Liver (tissue), 9 donors: Measurements from ENCODE around the gene WSCD2. TPM values are rescaled to one million over a fixed set of nuclear protein-coding genes. Genes with fewer than 3 reads are reported as not detected.

ENCODE experiments used
- DNase-seq: peaks from one replicate; pipeline ENCODE4 v3.0.0-alpha.2; 2017; ENCODE audit warnings: low spot score
- H3K27ac ChIP-seq, 2 donors: one replicate each; pipeline ENCODE4 v1.7.0; 2013; ENCODE audit warnings: inconsistent platforms in 2 of 2, low read length in 2 of 2, control low read depth in 1 of 2, low read depth in 1 of 2, mild to moderate bottlenecking in 1 of 2
- H3K27me3 ChIP-seq, 4 donors: one replicate each; pipeline versions ENCODE4 v1.6.1 to v1.7.0; 2013; ENCODE audit warnings: low read length in 3 of 4, inconsistent platforms in 1 of 4, mild to moderate bottlenecking in 1 of 4, moderate library complexity in 1 of 4; ENCODE audit not compliant: control insufficient read depth in 4 of 4, insufficient read depth in 4 of 4
- H3K36me3 ChIP-seq, 4 donors: one replicate each; pipeline versions ENCODE4 v1.6.1 to v1.7.0; 2013; ENCODE audit warnings: low read length in 3 of 4, mild to moderate bottlenecking in 3 of 4, low read depth in 1 of 4, moderate library complexity in 1 of 4; ENCODE audit not compliant: control insufficient read depth in 4 of 4, insufficient read depth in 3 of 4
- H3K4me1 ChIP-seq, 4 donors: one replicate each; pipeline versions ENCODE4 v1.6.1 to v1.7.0; 2013; ENCODE audit warnings: low read length in 3 of 4, mild to moderate bottlenecking in 3 of 4, moderate library complexity in 1 of 4; ENCODE audit not compliant: control insufficient read depth in 4 of 4, insufficient read depth in 4 of 4
- H3K4me3 ChIP-seq, 3 donors: one replicate each; pipeline versions ENCODE4 v1.6.1 to v1.7.0; 2013; ENCODE audit warnings: low read length in 3 of 3, control low read depth in 1 of 3, low read depth in 1 of 3, mild to moderate bottlenecking in 1 of 3
- H3K9ac ChIP-seq, 2 donors: one replicate each; pipeline ENCODE4 v1.7.0; 2013; ENCODE audit warnings: low read length in 2 of 2, mild to moderate bottlenecking in 2 of 2, moderate library complexity in 2 of 2, control low read depth in 1 of 2, low read depth in 1 of 2
- H3K9me3 ChIP-seq, 4 donors: one replicate each; pipeline versions ENCODE4 v1.6.1 to v1.7.0; 2013; ENCODE audit warnings: low read length in 3 of 4; ENCODE audit not compliant: control insufficient read depth in 4 of 4
- GABPA ChIP-seq, 2 donors: IDR thresholded peaks in 1 of 2; conservative IDR thresholded peaks in 1 of 2; 2 replicates each; pipeline ENCODE4 v1.6.1; 2016; ENCODE audit warnings: antibody characterized with exemption in 2 of 2, mild to moderate bottlenecking in 1 of 2, moderate library complexity in 1 of 2
- NR2F2 ChIP-seq: IDR thresholded peaks from 2 replicates; pipeline ENCODE4 v1.6.1; 2016; ENCODE audit warnings: antibody characterized with exemption
- RAD21 ChIP-seq, 2 donors: IDR thresholded peaks; 2 replicates each; pipeline ENCODE4 v1.6.1; 2016; ENCODE audit warnings: antibody characterized with exemption in 2 of 2, mild to moderate bottlenecking in 2 of 2
- RXRA ChIP-seq, 2 donors: IDR thresholded peaks; 2 replicates each; pipeline ENCODE4 v1.6.1; 2017 to 2018; ENCODE audit warnings: antibody characterized with exemption in 2 of 2, mild to moderate bottlenecking in 1 of 2
- SP1 ChIP-seq: IDR thresholded peaks from 2 replicates; pipeline ENCODE4 v1.6.1; 2018; ENCODE audit warnings: antibody characterized with exemption, mild to moderate bottlenecking
- YY1 ChIP-seq: IDR thresholded peaks from 2 replicates; pipeline ENCODE4 v1.6.1; 2016; ENCODE audit warnings: antibody characterized with exemption, mild to moderate bottlenecking
- WGBS: extraction: QIAGEN DNeasy Blood & Tissue Kit; methylation state at CpG from one replicate; pipeline ENCODE4 v1.1.7; 2013; 5-methylcytosine and 5-hydroxymethylcytosine counted together
- polyA plus RNA-seq, 2 donors: library from polyadenylated mRNA; stranded (reverse) in 1 of 2; unstranded in 1 of 2; fragments of 200-250 nt in 1 of 2; fragments of >200 nt in 1 of 2; fragmentation: Nextera tagmentation in 1 of 2; extraction: Ambion mirVana in 1 of 2; gene quantifications; one replicate each; pipeline versions ENCODE4 v1.2.1 to v1.2.3, GENCODE V29; 2013 to 2015
- total RNA-seq, 2 donors: library from RNA; depleted of rRNA; stranded (reverse); fragments of >200 nt; gene quantifications; one replicate each; pipeline ENCODE4 v1.2.3, GENCODE V29; 2014
- TF ChIP-seq, protein P1 (sequence below): IDR thresholded peaks from 2 replicates; pipeline ENCODE4 v1.6.1; 2016; ENCODE audit warnings: antibody characterized with exemption
- TF ChIP-seq, protein P2 (sequence below): IDR thresholded peaks from 2 replicates; pipeline ENCODE4 v1.6.1; 2016; ENCODE audit warnings: antibody characterized with exemption
- TF ChIP-seq, protein P3 (sequence below): fragments of 150-350 bp; IDR thresholded peaks from 2 replicates; pipeline ENCODE4 v1.5.1; 2017; ENCODE audit warnings: improper control_type of control experiment, low read depth, low read length; ENCODE audit not compliant: missing input control
- donor health status: healthy.
- donor health status: healthy.
- donor health status: healthy.
- donor health status: healthy.
- donor health status: healthy.

WSCD2 gene
- total and polyA plus RNA-seq, 4 donors = under 0.01 to 0.09 (median 0.05) TPM; not detected in 1

DNA sequence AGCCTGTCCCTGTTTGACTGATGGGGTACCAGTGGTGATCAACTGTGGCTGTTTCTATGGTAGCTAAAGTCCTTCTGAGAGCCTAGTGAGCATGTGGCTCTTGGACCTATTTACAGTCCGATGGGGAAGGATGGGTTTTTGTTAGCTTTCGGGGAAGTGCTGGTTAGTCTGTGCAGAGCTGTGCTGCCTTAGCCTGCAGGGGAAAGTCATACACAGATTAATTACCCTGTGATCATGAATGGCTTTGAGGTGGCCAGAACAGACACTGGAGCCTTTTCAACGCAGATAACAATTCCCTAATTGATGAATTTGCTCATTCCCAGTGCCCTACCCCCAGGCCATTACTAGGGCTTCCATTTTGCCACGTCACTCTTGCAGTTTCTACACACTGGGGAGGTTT, 99.7 kb downstream of the WSCD2 start:
- H3K9me3 ChIP-seq = no peaks in the 10 kb centered on the region
- H3K4me3 ChIP-seq = no peak overlapping the region
- H3K27ac ChIP-seq = no peak overlapping the region
- 60% methylated on average over 4 of the region's 4 CpGs for WGBS
- H3K9ac ChIP-seq = no peak overlapping the region
- no peaks in the 10 kb centered on the region for H3K4me1 ChIP-seq
- TF ChIP-seq, protein P1, sequence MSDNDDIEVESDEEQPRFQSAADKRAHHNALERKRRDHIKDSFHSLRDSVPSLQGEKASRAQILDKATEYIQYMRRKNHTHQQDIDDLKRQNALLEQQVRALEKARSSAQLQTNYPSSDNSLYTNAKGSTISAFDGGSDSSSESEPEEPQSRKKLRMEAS = no peak
- no peak for TF ChIP-seq RAD21 (IDR thresholded peaks at IDR 0.05)
- TF ChIP-seq, protein P2, sequence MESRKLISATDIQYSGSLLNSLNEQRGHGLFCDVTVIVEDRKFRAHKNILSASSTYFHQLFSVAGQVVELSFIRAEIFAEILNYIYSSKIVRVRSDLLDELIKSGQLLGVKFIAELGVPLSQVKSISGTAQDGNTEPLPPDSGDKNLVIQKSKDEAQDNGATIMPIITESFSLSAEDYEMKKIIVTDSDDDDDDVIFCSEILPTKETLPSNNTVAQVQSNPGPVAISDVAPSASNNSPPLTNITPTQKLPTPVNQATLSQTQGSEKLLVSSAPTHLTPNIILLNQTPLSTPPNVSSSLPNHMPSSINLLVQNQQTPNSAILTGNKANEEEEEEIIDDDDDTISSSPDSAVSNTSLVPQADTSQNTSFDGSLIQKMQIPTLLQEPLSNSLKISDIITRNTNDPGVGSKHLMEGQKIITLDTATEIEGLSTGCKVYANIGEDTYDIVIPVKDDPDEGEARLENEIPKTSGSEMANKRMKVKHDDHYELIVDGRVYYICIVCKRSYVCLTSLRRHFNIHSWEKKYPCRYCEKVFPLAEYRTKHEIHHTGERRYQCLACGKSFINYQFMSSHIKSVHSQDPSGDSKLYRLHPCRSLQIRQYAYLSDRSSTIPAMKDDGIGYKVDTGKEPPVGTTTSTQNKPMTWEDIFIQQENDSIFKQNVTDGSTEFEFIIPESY = no peak
- TF ChIP-seq NR2F2 = no peak
- TF ChIP-seq GABPA (IDR thresholded peaks at IDR 0.05 in 1 of 2, conservative IDR thresholded peaks at IDR 0.05 in 1 of 2) = no peak
- peaks cover 0 to 4% (median 1%) of the 10 kb centered on the region in 4 donors for H3K27me3 ChIP-seq
- H3K36me3 ChIP-seq = no peaks in the 10 kb centered on the region
- DNase-seq = no peak

DNA sequence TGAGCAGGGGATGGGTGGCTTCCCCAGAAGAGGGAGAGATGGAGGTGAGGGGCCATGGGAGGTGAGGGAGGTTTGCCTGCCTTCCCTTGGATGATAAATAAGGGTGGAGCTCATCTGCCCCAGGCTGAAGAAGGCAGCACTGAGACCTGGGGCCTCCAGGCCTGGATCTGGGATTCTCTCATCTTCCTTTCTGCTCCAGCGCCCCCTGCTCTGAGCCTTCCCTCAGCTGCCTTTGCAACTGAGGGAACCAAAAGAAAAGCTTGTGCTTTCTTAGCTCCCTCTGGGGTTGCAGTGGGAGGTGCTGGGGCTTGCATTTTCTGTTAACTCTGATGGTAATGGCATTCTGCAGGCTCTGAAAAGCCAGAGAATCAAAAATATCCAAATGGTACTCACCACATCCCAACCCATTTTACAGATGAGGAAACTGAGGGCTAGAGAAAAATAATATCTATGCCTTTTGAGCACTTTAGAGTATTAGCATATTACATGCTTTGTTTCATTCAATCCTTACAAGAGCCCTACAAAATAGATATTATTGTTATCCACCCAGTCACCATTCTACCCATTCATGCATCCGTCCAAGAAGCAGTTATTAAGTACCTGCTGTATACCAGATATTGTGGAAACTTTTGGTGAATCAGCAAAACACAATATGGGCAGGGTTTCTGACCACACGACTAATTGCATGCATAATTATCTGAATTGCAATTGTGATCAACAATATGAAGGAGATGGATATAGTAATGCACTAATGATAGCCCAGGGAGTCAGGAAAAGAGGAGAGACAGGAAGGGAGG, 102.2 kb downstream of the WSCD2 start:
- Histone ChIP-seq H3K27me3 (peaks cover 0 to 4% (median 1%) of the 10 kb centered on the region in 4 donors), H3K27ac (no peak overlapping the region), H3K4me1 (no peaks in the 10 kb centered on the region), H3K9me3 (no peaks in the 10 kb centered on the region), H3K9ac (no peak overlapping the region), H3K4me3 (no peak overlapping the region), H3K36me3 (no peaks in the 10 kb centered on the region)
- 40% methylated on average over 3 of the region's 3 CpGs for WGBS
- TF ChIP-seq, protein P3, sequence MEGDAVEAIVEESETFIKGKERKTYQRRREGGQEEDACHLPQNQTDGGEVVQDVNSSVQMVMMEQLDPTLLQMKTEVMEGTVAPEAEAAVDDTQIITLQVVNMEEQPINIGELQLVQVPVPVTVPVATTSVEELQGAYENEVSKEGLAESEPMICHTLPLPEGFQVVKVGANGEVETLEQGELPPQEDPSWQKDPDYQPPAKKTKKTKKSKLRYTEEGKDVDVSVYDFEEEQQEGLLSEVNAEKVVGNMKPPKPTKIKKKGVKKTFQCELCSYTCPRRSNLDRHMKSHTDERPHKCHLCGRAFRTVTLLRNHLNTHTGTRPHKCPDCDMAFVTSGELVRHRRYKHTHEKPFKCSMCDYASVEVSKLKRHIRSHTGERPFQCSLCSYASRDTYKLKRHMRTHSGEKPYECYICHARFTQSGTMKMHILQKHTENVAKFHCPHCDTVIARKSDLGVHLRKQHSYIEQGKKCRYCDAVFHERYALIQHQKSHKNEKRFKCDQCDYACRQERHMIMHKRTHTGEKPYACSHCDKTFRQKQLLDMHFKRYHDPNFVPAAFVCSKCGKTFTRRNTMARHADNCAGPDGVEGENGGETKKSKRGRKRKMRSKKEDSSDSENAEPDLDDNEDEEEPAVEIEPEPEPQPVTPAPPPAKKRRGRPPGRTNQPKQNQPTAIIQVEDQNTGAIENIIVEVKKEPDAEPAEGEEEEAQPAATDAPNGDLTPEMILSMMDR = no peak
- TF ChIP-seq NR2F2 (no peak), GABPA (IDR thresholded peaks at IDR 0.05 in 1 of 2, conservative IDR thresholded peaks at IDR 0.05 in 1 of 2) (no peak), SP1 (no peak), YY1 (no peak), RXRA (IDR thresholded peaks at IDR 0.05) (no peak)
- TF ChIP-seq, protein P1 = no peak
- TF ChIP-seq, protein P2 = no peak
- no peak for DNase-seq
